ENCODE results near the gene BUB1B.

DNA sequence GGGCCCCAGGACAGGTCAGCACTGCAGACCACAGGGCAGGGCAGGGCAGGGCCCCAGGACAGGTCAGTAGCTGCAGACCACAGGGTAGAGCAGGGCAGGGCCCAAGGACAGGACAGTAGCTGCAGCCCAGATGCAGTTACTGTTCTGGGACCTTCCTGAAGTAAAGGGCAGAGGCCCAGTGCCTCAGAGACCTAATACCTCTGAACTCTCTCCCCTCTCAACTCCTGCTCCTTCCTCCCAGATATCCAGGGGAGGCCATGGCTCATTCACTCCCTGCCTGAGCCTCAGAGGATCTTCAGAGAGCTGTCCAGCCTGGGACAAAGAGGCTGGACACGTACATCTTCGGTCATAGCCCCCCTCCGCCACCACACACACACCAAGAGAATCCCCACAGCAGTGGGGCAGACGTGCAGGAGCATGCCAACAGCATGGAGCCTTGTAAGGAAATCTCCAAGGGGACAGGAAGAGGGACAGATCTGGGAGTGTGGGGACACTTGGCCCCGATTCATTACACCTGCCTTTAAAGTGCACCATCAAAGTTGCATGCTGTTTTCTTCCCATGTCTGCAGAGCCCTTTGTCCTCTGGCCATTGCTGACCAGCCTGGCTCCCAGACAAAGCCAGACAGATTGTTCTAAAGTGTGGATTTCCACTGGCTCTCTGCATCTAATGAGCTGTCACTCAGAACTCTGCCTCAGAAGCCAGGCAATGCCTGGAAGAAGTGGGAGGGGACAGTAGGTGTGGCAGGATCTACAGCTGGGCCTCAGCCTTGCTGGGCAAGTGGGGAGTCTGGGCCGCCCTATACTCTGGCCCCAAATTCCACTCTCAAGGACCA is 24.2 kb upstream of the BUB1B start:
- TF ChIP-seq EZH2phosphoT487 (IDR thresholded peaks at IDR 0.05; ENCODE audit: low read depth) = no peak
- TF ChIP-seq, protein P1, sequence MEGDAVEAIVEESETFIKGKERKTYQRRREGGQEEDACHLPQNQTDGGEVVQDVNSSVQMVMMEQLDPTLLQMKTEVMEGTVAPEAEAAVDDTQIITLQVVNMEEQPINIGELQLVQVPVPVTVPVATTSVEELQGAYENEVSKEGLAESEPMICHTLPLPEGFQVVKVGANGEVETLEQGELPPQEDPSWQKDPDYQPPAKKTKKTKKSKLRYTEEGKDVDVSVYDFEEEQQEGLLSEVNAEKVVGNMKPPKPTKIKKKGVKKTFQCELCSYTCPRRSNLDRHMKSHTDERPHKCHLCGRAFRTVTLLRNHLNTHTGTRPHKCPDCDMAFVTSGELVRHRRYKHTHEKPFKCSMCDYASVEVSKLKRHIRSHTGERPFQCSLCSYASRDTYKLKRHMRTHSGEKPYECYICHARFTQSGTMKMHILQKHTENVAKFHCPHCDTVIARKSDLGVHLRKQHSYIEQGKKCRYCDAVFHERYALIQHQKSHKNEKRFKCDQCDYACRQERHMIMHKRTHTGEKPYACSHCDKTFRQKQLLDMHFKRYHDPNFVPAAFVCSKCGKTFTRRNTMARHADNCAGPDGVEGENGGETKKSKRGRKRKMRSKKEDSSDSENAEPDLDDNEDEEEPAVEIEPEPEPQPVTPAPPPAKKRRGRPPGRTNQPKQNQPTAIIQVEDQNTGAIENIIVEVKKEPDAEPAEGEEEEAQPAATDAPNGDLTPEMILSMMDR (IDR thresholded peaks at IDR 0.05; ENCODE audit: low read depth, low read length) = no peak
